MCF 10A (cell line): ENCODE measurements around the gene C8G. TPM values are rescaled to one million over a fixed set of nuclear protein-coding genes. Genes with fewer than 3 reads are reported as not detected.

Source experiments
- BruUV-seq: library from RNA; stranded (reverse); fragments of 400-500 nt; replicated peaks from 2 replicates; lab custom pipeline; 2021; lab: Mats Ljungman, UMichigan
- CTCF ChIA-PET: fragments of 300-600 bp; sonication (Branson Sonifier 250); formaldehyde crosslinking; extraction: SDS; loops from one replicate; lab custom pipeline; 2021; ENCODE audit warnings: antibody characterized with exemption, inconsistent platforms; lab: Yijun Ruan, JAX
- POLR2A ChIA-PET: fragments of 300-600, 350-650 bp; sonication (Branson Sonifier 250); formaldehyde crosslinking; extraction: SDS; loops from one replicate; lab custom pipeline; 2020; ENCODE audit warnings: antibody characterized with exemption, inconsistent platforms; lab: Yijun Ruan, JAX
- DNase-seq: peaks from one replicate; pipeline ENCODE4 v3.0.0-alpha.2; 2018; ENCODE audit not compliant: unreplicated experiment
- H3K27ac Mint-ChIP-seq: one replicate; pipeline ENCODE4 v1.8.0; 2022; ENCODE audit warnings: mild to moderate bottlenecking, low read depth, mixed read lengths; ENCODE audit not compliant: unreplicated experiment
- H3K27me3 Mint-ChIP-seq: one replicate; pipeline ENCODE4 v1.8.0; 2022; ENCODE audit warnings: mixed read lengths; ENCODE audit not compliant: insufficient read depth, unreplicated experiment
- H3K36me3 Mint-ChIP-seq: one replicate; pipeline ENCODE4 v1.8.0; 2022; ENCODE audit warnings: mild to moderate bottlenecking, moderate library complexity, mixed read lengths; ENCODE audit not compliant: insufficient read depth, unreplicated experiment
- H3K4me1 Mint-ChIP-seq: one replicate; pipeline ENCODE4 v1.8.0; 2022; ENCODE audit warnings: mixed read lengths; ENCODE audit not compliant: insufficient read depth, unreplicated experiment
- H3K4me3 Mint-ChIP-seq: one replicate; pipeline ENCODE4 v1.8.0; 2022; ENCODE audit warnings: mild to moderate bottlenecking, moderate library complexity, mixed read lengths; ENCODE audit not compliant: unreplicated experiment
- H3K9me3 Mint-ChIP-seq: one replicate; pipeline ENCODE4 v1.8.0; 2022; ENCODE audit warnings: mixed read lengths; ENCODE audit not compliant: unreplicated experiment
- CTCF ChIP-seq: fragments of 200-600 bp; IDR thresholded peaks from one replicate; pipeline ENCODE4 v1.8.0; 2022; ENCODE audit warnings: antibody characterized with exemption, mild to moderate bottlenecking; ENCODE audit not compliant: unreplicated experiment
- intact Hi-C: fragments of 100-400 bp; cut with micrococcal nuclease; formaldehyde crosslinking; loops from 2 replicates; pipeline ENCODE4 v1.14.1; 2022
- total RNA-seq: library from RNA; stranded (reverse); gene quantifications from 2 replicates; pipeline ENCODE4 v1.2.3, GENCODE V29; 2022

The C8G gene
- total RNA-seq, 1 experiment from 2014 or later = 1.0 TPM

DNA sequence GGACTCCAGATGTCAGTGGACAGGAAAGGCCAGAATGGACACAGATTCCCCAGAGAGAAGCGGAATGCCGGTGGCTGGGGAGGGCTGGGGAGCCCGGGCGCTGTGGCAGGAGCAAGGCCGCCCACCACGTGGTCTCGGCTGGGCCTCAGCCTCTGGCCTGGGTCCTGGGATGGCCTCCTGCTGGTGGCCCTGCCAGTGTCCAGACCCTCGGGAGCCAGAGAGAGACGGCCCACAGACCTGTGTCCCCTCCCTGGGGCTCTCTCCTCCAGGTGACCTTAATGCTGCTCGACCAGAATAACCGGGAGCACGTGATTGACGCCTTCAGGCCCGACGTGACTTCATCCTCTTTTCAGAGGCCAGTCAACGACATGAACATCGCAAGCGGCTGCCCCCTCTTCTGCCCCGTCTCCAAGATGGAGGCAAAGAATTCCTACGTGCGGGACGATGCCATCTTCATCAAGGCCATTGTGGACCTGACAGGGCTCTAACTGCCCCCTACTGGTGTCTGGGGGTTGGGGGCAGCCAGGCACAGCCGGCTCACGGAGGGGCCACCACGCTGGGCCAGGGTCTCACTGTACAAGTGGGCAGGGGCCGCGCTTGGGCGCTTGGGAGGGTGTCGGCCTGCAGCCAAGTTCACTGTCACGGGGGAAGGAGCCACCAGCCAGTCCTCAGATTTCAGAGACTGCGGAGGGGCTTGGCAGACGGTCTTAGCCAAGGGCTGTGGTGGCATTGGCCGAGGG is 19.5 kb upstream of the C8G start:
- no peak for TF ChIP-seq CTCF
- Mint-ChIP-seq H3K27me3 (no peaks in the 10 kb centered on the region), H3K4me3 (no peak overlapping the region), H3K4me1 (peaks cover 6% of the 10 kb centered on the region), H3K9me3 (no peaks in the 10 kb centered on the region), H3K27ac (no peak overlapping the region), H3K36me3 (peaks cover 40% of the 10 kb centered on the region)
- DNase-seq = no peak
- ChIA-PET CTCF (interaction anchor here (0.5 kb wide), 1 partner anchor 117 kb away, joined by 3 read pairs; no protein-coding TSS in a partner anchor), POLR2A (interaction anchor here (1.0 kb wide), 1 partner anchor 12 kb away, joined by 4 read pairs; no protein-coding TSS in a partner anchor)
- no TSS peak for BruUV-seq
- intact Hi-C loops = no loop called here

DNA sequence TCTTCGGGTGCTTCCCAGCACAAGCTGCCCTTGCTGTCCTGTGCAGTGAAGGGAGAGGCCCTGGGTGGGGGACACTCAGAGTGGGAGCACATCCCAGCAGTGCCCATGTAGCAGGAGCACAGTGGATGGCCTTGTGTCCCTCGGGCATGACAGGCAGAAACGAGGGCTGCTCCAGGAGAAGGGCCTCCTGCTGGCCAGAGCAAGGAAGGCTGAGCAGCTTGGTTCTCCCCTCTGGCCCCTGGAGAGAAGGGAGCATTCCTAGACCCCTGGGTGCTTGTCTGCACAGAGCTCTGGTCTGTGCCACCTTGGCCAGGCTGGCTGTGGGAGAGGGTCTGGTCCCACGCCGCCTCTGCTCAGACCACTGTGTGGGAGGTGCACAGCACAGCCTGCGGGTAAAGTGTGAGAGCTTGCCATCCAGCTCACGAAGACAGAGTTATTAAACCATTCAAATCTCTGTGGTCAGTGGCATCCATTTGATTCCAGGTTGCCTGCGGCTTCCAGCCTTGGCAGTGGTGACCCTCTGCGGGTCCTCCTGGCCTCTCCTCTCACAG is 18.8 kb upstream of the C8G start:
- BruUV-seq = no TSS peak
- POLR2A ChIA-PET = interaction anchor here (1.0 kb wide), 1 partner anchor 11 kb away, joined by 4 read pairs; no protein-coding TSS in a partner anchor
- CTCF ChIA-PET = interaction anchor here (0.5 to 0.8 kb wide), 2 partner anchors 103 to 116 kb away, joined by 3 to 4 read pairs; no protein-coding TSS in a partner anchor

DNA sequence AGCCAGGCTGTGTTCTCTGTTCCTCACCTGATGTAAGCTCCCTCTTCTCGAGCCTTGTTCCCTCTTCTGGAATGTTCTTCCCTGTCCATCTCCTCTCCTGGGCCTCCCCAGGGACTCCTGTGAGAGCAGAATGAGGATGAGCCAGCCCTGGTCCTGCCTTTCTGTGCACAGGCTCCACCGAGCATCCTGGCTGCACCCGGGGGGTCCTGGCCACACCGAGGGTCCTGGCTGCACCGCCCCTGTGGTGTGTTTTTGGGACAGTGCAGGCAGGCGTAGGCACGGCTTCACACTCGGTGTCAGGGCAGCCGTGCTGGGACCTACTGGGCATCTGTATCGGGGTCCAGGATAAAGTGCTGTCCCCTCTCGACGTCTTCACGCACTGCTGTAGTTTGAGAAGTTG is 18.3 kb upstream of the C8G start:
- no peak for TF ChIP-seq CTCF
- Mint-ChIP-seq H3K9me3 (no peaks in the 10 kb centered on the region), H3K36me3 (peaks cover 40% of the 10 kb centered on the region), H3K27me3 (no peaks in the 10 kb centered on the region), H3K4me3 (no peak overlapping the region), H3K27ac (no peak overlapping the region), H3K4me1 (peaks cover 8% of the 10 kb centered on the region)
- BruUV-seq = no TSS peak
- POLR2A ChIA-PET = interaction anchor here (1.0 kb wide), 1 partner anchor 11 kb away, joined by 4 read pairs; no protein-coding TSS in a partner anchor
- CTCF ChIA-PET = interaction anchor here (0.8 kb wide), 1 partner anchor 102 kb away, joined by 4 read pairs; no protein-coding TSS in a partner anchor
- intact Hi-C loops = no loop called here
- DNase-seq = no peak

More for the DNA sequence above, 18.8 kb upstream of the C8G start:
- H3K27me3 Mint-ChIP-seq = no peaks in the 10 kb centered on the region
- H3K9me3 Mint-ChIP-seq = no peaks in the 10 kb centered on the region
- no peak overlapping the region for H3K4me3 Mint-ChIP-seq
- peaks cover 6% of the 10 kb centered on the region for H3K4me1 Mint-ChIP-seq
- peaks cover 37% of the 10 kb centered on the region for H3K36me3 Mint-ChIP-seq
- TF ChIP-seq CTCF = no peak
- no peak overlapping the region for H3K27ac Mint-ChIP-seq
- intact Hi-C loops = no loop called here
- DNase-seq = no peak
